Esophagus muscularis mucosa (tissue), 4 donors: ENCODE measurements around the gene COPE. TPM values are rescaled to one million over a fixed set of nuclear protein-coding genes. Genes with fewer than 3 reads are reported as not detected.

Experiments used
- DNase-seq: peaks from one replicate; pipeline ENCODE4 v3.0.0-alpha.2; 2017; ENCODE audit errors: extremely low spot score
- H3K27ac ChIP-seq, 4 donors: fragments of 200-600 bp; sonication (generic); replicated peaks in 1 of 4; 1 replicate in 3 of 4; 2 replicates in 1 of 4; pipeline ENCODE4 v1.5.1; 2016 to 2019; ENCODE audit warnings: mild to moderate bottlenecking in 1 of 4
- H3K27me3 ChIP-seq, 4 donors: fragments of 200-600 bp; sonication (generic); one replicate each; pipeline versions ENCODE4 v1.5.1 to v1.6.0; 2016 to 2019
- H3K36me3 ChIP-seq, 4 donors: fragments of 200-600 bp; sonication (generic); one replicate each; pipeline ENCODE4 v1.5.1; 2016 to 2019
- H3K4me1 ChIP-seq, 4 donors: fragments of 200-600 bp; sonication (generic); one replicate each; pipeline ENCODE4 v1.5.1; 2016 to 2019
- H3K4me3 ChIP-seq, 4 donors: fragments of 200-600 bp; sonication (generic); 1 replicate in 2 of 4; 2 replicates in 2 of 4; pipeline ENCODE4 v1.5.1; 2016 to 2019; ENCODE audit warnings: mild to moderate bottlenecking in 4 of 4, moderate library complexity in 1 of 4
- H3K9me3 ChIP-seq, 4 donors: fragments of 200-600 bp; sonication (generic); 1 replicate in 3 of 4; 2 replicates in 1 of 4; pipeline ENCODE4 v1.5.1; 2016 to 2019
- EP300 ChIP-seq: sonication (generic); formaldehyde crosslinking; IDR thresholded peaks from one replicate; pipeline ENCODE4 v1.6.1; 2017; ENCODE audit warnings: antibody characterized with exemption
- POLR2A ChIP-seq: fragments of 450-650 bp; IDR thresholded peaks from one replicate; pipeline ENCODE4 v1.6.1; 2017; ENCODE audit warnings: antibody characterized with exemption, moderate library complexity, mild to moderate bottlenecking, low read depth
- POLR2AphosphoS5 ChIP-seq, 2 donors: sonication (generic); formaldehyde crosslinking; IDR thresholded peaks; one replicate each; pipeline ENCODE4 v1.6.1; 2017; ENCODE audit warnings: antibody characterized with exemption in 2 of 2
- WGBS: methylation state at CpG from one replicate; pipeline ENCODE4 v1.1.5; 2018; 5-methylcytosine and 5-hydroxymethylcytosine counted together
- intact Hi-C: fragments of 100-400 bp; cut with DNase I; formaldehyde crosslinking; loops from one replicate; pipeline ENCODE4 v1.15.1; 2023
- total RNA-seq, 4 donors: library from RNA; depleted of rRNA; stranded (reverse); fragments of >200 nt; gene quantifications; one replicate each; pipeline versions ENCODE4 v1.1.0 to v1.2.1, GENCODE V29; 2016
- TF ChIP-seq, protein P1 (sequence below), 3 experiments: fragments of 200-600 bp in 2 of 3; fragments of 450-650 bp in 1 of 3; sonication (generic) in 2 of 3; IDR thresholded peaks; one replicate each; pipeline ENCODE4 v1.5.1; 2017 to 2019; ENCODE audit warnings: antibody characterized with exemption in 3 of 3, mild to moderate bottlenecking in 2 of 3, moderate library complexity in 1 of 3

The COPE gene
- total RNA-seq, 4 donors from 2014 or later = 173 to 231 (median 210) TPM

DNA sequence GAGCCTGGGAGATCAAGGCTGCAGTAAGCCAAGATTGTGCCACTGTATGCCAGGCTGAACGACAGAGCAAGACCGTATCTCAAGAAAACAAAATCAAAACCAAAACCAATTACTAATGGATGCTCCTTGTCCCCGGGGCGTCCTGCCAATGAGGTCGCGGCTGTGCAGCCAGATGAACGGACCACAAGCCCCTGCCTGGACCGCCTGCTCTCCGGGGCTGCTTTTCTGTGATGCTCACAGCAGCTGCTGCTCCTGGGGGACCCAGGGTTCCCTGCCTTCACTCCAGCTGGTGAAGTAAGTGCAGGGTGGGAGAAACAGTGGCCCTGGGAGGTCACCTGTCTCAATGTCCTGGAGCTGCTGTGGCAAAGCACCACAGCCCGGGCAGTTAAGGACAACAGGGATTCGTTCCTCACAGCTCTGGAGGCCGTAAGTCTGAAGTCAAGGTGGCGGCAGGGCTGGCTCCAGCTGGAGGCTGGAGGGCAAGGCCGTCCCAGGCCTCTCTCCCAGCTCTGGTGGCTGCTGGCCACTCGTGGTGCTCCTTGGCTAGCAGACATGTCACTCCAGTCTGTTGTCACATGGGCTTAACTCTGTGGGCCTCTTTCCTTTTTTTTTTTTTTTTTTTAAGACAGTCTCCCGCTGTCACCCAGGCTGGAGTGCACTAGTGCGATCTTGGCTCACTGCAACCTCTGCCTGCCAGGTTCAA lies 10.1 kb downstream of the COPE start:
- Histone ChIP-seq H3K27ac (no peak overlapping the region), H3K36me3 (peaks cover 29 to 95% (median 83%) of the 10 kb centered on the region in 4 donors), H3K4me1 (peaks cover 0 to 11% (median 2%) of the 10 kb centered on the region in 4 donors), H3K9me3 (no peaks in the 10 kb centered on the region), H3K4me3 (no peak overlapping the region), H3K27me3 (no peaks in the 10 kb centered on the region)
- DNase-seq = no peak
- 87% methylated on average over 15 of the region's 17 CpGs for WGBS
- TF ChIP-seq, protein P1, sequence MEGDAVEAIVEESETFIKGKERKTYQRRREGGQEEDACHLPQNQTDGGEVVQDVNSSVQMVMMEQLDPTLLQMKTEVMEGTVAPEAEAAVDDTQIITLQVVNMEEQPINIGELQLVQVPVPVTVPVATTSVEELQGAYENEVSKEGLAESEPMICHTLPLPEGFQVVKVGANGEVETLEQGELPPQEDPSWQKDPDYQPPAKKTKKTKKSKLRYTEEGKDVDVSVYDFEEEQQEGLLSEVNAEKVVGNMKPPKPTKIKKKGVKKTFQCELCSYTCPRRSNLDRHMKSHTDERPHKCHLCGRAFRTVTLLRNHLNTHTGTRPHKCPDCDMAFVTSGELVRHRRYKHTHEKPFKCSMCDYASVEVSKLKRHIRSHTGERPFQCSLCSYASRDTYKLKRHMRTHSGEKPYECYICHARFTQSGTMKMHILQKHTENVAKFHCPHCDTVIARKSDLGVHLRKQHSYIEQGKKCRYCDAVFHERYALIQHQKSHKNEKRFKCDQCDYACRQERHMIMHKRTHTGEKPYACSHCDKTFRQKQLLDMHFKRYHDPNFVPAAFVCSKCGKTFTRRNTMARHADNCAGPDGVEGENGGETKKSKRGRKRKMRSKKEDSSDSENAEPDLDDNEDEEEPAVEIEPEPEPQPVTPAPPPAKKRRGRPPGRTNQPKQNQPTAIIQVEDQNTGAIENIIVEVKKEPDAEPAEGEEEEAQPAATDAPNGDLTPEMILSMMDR (IDR thresholded peaks at IDR 0.05) = no peak
- TF ChIP-seq POLR2A (no peak), EP300 (no peak), POLR2AphosphoS5 (IDR thresholded peaks at IDR 0.05) (no peak)
- intact Hi-C loops = no loop called here

DNA sequence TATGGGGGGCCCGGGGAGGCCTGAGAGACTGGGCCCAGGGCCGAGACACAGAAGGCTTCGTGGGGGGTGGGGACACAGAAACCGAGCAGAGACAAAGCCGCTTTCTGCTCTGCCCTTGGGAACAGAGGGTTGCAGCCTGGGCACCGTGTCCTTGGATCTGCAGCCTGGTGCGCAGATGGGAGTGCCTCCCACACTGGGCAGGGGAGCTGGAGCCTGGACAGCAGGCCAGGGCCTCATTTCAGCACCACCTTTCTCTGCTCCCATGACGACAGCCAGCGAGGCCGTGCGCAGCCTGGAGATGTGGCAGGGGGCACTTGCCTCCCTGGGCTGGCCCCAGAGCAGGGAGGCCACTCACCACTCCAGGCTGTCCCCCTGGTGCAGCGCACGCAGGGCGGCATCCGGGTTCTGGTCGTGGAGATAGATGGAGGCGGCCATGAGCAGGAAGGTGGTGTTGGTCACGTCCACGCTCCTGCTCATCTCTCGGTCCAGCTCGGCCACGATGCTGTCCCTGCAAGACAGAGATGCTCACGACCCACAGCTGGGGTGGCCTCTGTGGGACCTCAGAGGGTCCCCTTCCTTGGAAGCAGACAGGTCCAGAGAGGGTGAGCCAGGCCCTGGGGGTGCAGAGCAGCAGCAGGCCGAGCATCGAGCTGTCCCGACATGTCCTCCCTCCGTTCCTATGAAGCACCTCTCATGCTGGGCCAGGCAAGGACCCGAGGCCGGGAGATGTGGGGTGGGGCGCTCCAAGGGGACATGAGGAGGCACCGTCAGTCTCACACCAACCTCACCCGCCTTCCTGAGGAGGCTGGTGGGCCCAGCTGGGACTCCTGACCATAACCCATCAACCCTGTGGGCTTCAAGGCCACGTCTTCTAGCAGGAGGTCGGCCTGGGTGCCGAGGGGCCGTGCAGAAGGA lies 12.3 kb downstream of the COPE start:
- Histone ChIP-seq H3K4me3 (no peak overlapping the region), H3K27me3 (no peaks in the 10 kb centered on the region), H3K36me3 (peaks cover 22 to 92% (median 75%) of the 10 kb centered on the region in 4 donors), H3K9me3 (no peaks in the 10 kb centered on the region), H3K4me1 (no peaks in the 10 kb centered on the region), H3K27ac (no peak overlapping the region)
- TF ChIP-seq, protein P1 (IDR thresholded peaks at IDR 0.05) = no peak
- TF ChIP-seq POLR2AphosphoS5 (IDR thresholded peaks at IDR 0.05) = no peak
- no peak for TF ChIP-seq EP300
- TF ChIP-seq POLR2A = no peak
- DNase-seq = no peak
- intact Hi-C loops = no loop called here
- WGBS = 90% methylated on average over 23 of the region's 36 CpGs

DNA sequence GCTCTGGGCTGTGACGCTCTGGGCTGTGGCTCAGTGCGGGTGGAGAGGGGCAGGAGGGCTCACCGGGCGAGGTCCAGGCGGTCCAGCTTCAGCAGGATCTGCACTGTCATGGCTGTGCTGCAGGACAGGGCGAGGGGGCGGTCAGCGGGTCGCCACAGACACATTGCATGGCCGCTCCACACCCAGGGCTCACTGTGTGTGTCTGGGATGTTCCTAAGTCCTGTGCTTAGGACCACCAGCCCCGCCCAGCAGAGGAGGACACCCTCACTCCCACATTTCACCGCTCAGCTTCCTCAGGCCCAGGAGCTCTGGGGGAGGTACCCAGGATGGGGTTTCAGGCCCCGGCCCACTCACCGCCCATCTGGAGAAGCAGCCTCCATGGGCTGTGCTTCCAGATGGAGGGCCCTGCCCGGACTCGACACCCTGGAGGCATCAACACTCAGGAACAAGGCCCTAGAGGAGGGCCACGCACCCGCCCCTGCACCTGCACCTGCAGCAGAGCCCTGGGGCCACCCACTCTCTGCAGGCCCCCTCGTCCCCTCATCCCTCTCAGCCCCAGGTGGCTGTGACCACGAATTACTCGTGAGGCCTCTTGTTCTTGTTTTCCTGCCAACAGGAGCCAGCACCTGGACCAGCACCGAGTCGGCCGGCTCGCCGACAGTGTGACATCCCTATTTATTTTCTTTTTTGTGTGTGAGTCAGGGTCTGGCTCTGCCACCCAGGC lies 13.5 kb downstream of the COPE start:
- intact Hi-C loops = no loop called here
- Histone ChIP-seq H3K9me3 (no peaks in the 10 kb centered on the region), H3K36me3 (peaks cover 22 to 93% (median 81%) of the 10 kb centered on the region in 4 donors), H3K27me3 (no peaks in the 10 kb centered on the region), H3K27ac (no peak overlapping the region), H3K4me1 (no peaks in the 10 kb centered on the region), H3K4me3 (no peak overlapping the region)
- DNase-seq = no peak
- 88% methylated on average over 9 of the region's 26 CpGs for WGBS
- TF ChIP-seq POLR2AphosphoS5 (IDR thresholded peaks at IDR 0.05) (no peak), EP300 (no peak), POLR2A (no peak)
- TF ChIP-seq, protein P1 (IDR thresholded peaks at IDR 0.05) = no peak

DNA sequence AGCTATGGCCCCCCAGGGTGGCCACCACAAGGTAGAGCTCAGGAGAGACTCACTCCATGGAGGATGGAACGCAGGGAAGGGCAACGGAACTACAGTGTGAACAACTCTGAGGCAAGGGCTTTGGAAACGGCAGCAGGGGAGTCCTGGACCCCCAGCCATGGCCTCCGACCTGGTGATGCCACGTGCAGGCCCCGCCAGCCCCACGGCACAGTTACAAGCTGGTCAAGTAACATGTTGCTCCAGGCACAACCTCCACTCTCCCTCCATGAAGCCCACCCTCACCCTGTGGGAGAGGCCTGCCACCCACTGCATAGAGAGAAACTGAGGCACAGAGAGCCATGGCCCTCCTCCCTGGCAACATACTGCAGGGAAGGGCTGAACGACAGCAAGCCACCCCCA lies 14.1 kb downstream of the COPE start:
- WGBS = 79% methylated on average over 8 of the region's 8 CpGs
- H3K4me1 ChIP-seq = no peaks in the 10 kb centered on the region
- H3K36me3 ChIP-seq = peaks cover 26 to 93% (median 83%) of the 10 kb centered on the region in 4 donors
- TF ChIP-seq EP300 = no peak
- TF ChIP-seq POLR2A = no peak
- TF ChIP-seq POLR2AphosphoS5 (IDR thresholded peaks at IDR 0.05) = no peak
- TF ChIP-seq, protein P1 (IDR thresholded peaks at IDR 0.05) = no peak
- no peaks in the 10 kb centered on the region for H3K9me3 ChIP-seq
- no peak overlapping the region for H3K4me3 ChIP-seq
- H3K27ac ChIP-seq = no peak overlapping the region
- intact Hi-C loops = no loop called here
- no peaks in the 10 kb centered on the region for H3K27me3 ChIP-seq
- no peak for DNase-seq
